Esophagus (tissue), 2 donors: ENCODE measurements around the gene ADAM10. TPM values are rescaled to one million over a fixed set of nuclear protein-coding genes. Genes with fewer than 3 reads are reported as not detected.

ENCODE experiments used
- H3K27ac ChIP-seq, 2 donors: one replicate each; pipeline ENCODE4 v1.5.1; 2013; ENCODE audit warnings: low read depth in 2 of 2, mild to moderate bottlenecking in 2 of 2, inconsistent platforms in 1 of 2, low read length in 1 of 2, moderate library complexity in 1 of 2
- H3K27me3 ChIP-seq, 2 donors: one replicate each; pipeline ENCODE4 v1.6.1; 2013; ENCODE audit warnings: low read length in 2 of 2, control low read depth in 1 of 2, mild to moderate bottlenecking in 1 of 2; ENCODE audit not compliant: insufficient read depth in 2 of 2, control insufficient read depth in 1 of 2
- H3K36me3 ChIP-seq, 2 donors: one replicate each; pipeline ENCODE4 v1.6.1; 2013; ENCODE audit warnings: low read length in 1 of 2; ENCODE audit not compliant: control insufficient read depth in 2 of 2, insufficient read depth in 2 of 2
- H3K4me1 ChIP-seq, 2 donors: one replicate each; pipeline ENCODE4 v1.6.1; 2013; ENCODE audit warnings: low read length in 1 of 2; ENCODE audit not compliant: control insufficient read depth in 2 of 2, insufficient read depth in 2 of 2
- H3K4me3 ChIP-seq, 2 donors: one replicate each; pipeline ENCODE4 v1.5.1; 2013; ENCODE audit warnings: low read length in 2 of 2, mild to moderate bottlenecking in 2 of 2, low read depth in 1 of 2, moderate library complexity in 1 of 2
- H3K9me3 ChIP-seq, 2 donors: one replicate each; pipeline ENCODE4 v1.6.1; 2013; ENCODE audit warnings: mild to moderate bottlenecking in 2 of 2, low read depth in 1 of 2, low read length in 1 of 2, moderate library complexity in 1 of 2; ENCODE audit not compliant: control insufficient read depth in 2 of 2, insufficient read depth in 1 of 2
- WGBS, 2 donors: extraction: QIAGEN DNeasy Blood & Tissue Kit; methylation state at CpG; one replicate each; pipeline ENCODE4 v1.1.7; 2013; 5-methylcytosine and 5-hydroxymethylcytosine counted together
- polyA plus RNA-seq, 2 donors: library from polyadenylated mRNA; stranded (reverse); fragments of 200-250 nt; gene quantifications; one replicate each; pipeline ENCODE4 v1.2.3, GENCODE V29; 2013
- donor health status: healthy with polysubstance abuse.
- donor health status: Bipolar disorder and iron deficiency.

ADAM10 gene
- polyA plus RNA-seq, 2 donors = 9.7 to 16.0 TPM

DNA sequence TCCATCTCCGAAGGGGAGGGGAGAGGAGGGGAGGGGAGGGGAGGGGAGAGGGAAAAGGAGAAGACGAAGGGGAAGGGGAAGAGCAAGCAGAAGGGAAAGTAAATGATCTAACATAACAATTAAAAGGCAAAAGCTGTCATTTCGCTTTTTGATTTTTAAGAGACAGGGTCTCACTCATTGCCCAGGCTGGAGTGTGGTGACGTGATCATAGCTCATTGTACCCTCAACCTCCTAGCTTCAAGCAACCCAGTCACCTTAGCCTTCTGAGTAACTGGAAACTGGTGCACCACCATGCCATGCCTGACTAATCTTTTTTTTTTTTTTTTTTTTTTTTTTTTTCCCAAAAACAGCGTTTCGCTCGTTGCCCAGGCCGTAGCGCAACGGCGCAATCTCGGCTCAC, 22.6 kb downstream of the ADAM10 start:
- H3K36me3 ChIP-seq = no peaks in the 10 kb centered on the region
- no peak overlapping the region for H3K4me3 ChIP-seq
- no peaks in the 10 kb centered on the region for H3K27me3 ChIP-seq
- WGBS, 2 donors = 90 to 96% methylated on average over 12 of the region's 12 CpGs
- H3K4me1 ChIP-seq = peaks cover 1 to 2% of the 10 kb centered on the region in 2 donors
- no peaks in the 10 kb centered on the region for H3K9me3 ChIP-seq
- no peak overlapping the region for H3K27ac ChIP-seq

DNA sequence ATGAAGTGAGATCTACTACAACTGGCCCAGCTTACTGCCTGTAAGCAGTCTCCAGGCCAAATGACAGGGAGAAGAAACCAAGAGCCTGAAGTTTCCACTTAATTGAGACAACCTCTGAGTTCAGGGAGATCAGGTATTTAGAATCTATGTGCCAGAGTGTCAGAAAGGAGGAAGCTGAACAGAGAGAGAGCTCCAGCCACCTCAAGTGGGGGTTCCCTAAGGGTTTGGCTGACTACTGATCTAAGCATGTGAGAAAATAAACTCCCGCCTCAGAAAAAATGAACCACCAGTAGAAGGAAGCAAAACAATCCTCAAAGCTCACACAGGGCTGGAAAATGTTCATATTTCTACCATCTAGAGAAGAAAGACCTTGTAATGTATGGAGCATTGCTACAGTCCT, 25.0 kb downstream of the ADAM10 start:
- Histone ChIP-seq H3K27ac (no peak overlapping the region), H3K36me3 (no peaks in the 10 kb centered on the region), H3K4me1 (no peaks in the 10 kb centered on the region), H3K9me3 (no peaks in the 10 kb centered on the region), H3K27me3 (no peaks in the 10 kb centered on the region), H3K4me3 (no peak overlapping the region)
- WGBS, 2 donors = 49 to 60% methylated on average over 1 of the region's 1 CpG

DNA sequence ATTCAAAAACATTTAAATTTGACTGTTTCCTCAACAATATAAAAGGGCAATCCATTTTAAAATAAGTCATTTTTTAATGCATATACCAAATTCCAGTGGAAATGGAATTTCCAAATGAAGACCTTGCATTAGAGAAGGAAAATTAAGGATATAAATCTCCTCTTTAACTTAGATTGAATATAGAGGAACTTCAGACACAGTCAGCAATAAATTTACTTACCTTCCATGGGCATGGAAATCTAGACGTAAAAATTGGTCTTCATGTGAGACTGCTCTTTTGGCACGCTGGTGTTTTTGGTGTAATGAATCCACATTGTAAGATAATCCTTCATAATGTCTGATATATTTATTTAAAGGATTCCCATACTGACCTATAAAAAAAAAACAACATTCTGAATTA, 32.1 kb downstream of the ADAM10 start:
- H3K9me3 ChIP-seq = no peaks in the 10 kb centered on the region
- H3K4me3 ChIP-seq = no peak overlapping the region
- H3K27ac ChIP-seq = no peak overlapping the region
- no peaks in the 10 kb centered on the region for H3K4me1 ChIP-seq
- H3K27me3 ChIP-seq = no peaks in the 10 kb centered on the region
- H3K36me3 ChIP-seq = no peaks in the 10 kb centered on the region
- WGBS, 2 donors = 97 to 100% methylated on average over 2 of the region's 2 CpGs

DNA sequence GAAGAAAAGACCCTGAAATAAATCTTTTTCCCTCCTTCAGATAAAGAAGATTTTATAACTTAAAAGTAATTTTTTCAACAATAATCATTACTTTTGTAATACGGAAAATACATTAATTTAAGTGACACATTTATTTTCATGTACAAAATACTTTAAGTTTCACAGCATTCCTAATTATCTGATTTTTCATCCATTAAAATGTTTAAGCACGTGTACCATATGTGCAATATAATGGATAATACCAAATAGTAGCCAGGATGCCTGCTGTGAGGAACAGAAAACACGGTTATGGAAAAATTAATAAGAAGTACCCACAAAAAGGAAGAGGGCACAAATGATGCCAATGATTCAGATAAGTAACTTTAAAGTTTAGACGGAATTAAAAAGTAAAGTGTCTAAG, 33.5 kb downstream of the ADAM10 start:
- Histone ChIP-seq H3K27ac (no peak overlapping the region), H3K36me3 (no peaks in the 10 kb centered on the region), H3K4me3 (no peak overlapping the region), H3K4me1 (no peaks in the 10 kb centered on the region), H3K27me3 (no peaks in the 10 kb centered on the region), H3K9me3 (no peaks in the 10 kb centered on the region)
- WGBS, 2 donors = 88 to 89% methylated on average over 4 of the region's 4 CpGs

DNA sequence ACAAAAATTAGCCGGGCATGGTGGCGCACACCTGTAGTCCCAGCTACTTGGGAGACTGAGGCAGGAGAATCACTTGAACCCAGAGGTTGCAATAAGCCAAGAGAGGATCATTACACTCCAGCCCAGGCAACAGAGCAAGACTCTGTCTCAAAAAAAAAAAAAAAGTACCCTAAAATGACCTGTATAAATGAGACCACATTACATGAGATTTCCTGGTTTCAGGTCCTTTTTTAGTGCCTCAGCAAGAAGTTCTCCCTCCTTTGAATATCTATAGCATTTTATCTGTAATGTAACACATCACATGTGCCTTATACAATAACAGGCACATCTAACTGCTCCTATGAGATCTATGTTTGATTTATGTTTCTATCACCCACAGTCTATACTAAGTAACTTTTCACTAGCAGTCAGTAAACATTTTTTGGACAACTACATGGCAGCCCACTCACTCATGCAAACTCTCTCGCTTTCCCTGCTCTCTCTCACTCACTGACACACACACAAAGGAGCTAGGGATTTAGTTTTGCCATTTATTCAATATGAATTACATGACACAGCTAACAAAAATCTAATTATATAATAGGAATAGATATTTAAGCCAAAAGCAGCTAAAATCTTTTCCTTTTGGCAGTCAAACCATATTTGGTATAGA, 34.1 kb downstream of the ADAM10 start:
- H3K27me3 ChIP-seq = no peaks in the 10 kb centered on the region
- H3K4me1 ChIP-seq = no peaks in the 10 kb centered on the region
- H3K4me3 ChIP-seq = no peak overlapping the region
- WGBS, 2 donors = 98 to 100% methylated on average over 3 of the region's 3 CpGs
- no peaks in the 10 kb centered on the region for H3K9me3 ChIP-seq
- no peaks in the 10 kb centered on the region for H3K36me3 ChIP-seq
- no peak overlapping the region for H3K27ac ChIP-seq

DNA sequence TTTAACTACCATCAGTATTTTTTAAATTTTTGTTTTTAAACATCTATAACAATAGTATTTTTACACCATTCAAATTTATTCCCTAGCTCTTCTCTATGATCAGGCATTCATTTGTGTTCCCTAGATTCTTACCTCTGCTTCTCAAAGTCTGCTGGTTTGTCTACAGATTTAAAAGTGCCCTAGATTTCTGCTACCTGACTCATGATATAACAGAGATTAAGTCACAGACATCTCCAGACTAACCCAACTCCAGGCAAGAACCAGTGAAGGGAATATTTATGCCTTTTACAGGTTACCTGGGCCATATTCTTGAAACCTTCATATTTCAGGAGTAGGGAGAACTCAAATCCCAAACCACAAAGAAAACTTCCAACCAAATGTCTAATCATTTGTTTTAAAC, 38.8 kb downstream of the ADAM10 start:
- Histone ChIP-seq H3K27ac (no peak overlapping the region), H3K4me1 (no peaks in the 10 kb centered on the region), H3K9me3 (no peaks in the 10 kb centered on the region), H3K4me3 (no peak overlapping the region), H3K27me3 (no peaks in the 10 kb centered on the region), H3K36me3 (no peaks in the 10 kb centered on the region)

DNA sequence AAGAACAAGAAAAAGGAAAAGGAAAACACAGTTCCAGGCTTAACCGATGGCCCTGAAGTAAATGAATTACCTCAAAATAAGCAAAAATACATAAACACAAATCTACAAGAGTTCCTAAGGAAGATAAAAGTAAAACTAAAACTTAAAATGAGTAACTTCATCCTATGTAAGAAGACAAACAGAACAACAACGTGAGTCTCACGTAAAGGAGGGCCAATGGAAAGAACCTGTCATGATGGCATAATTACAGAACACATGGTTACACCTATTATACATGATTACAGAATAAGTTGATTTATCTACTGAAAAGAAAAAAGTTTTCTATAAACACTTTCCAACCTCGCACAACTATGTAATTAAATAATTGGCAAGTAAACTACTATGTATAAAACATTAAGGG, 42.1 kb downstream of the ADAM10 start:
- no peaks in the 10 kb centered on the region for H3K36me3 ChIP-seq
- H3K4me3 ChIP-seq = no peak overlapping the region
- H3K27me3 ChIP-seq = no peaks in the 10 kb centered on the region
- H3K4me1 ChIP-seq = peaks cover 0 to 2% of the 10 kb centered on the region in 2 donors
- H3K9me3 ChIP-seq = no peaks in the 10 kb centered on the region
- H3K27ac ChIP-seq = no peak overlapping the region
- WGBS, 2 donors = 91 to 94% methylated on average over 4 of the region's 4 CpGs

DNA sequence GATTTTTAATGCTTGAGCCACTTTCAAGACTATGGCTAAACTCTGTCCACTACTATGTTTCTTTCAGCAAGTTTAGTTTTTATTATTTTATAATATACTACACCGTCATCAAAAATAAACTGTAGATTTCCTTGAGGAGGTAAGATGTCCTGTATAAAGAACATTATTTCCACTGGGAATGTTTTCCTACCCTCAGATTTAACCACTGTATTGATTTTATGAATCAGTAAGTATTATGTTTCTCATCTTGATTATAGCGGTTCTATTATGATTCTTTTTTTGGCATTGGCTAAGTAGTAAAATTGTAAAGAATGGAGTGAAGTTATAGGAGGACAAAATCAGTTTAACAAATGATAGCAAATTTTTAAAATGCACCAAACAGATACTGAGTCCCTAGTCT, 44.4 kb downstream of the ADAM10 start:
- Histone ChIP-seq H3K27me3 (no peaks in the 10 kb centered on the region), H3K9me3 (no peaks in the 10 kb centered on the region), H3K4me3 (no peak overlapping the region), H3K27ac (no peak overlapping the region), H3K4me1 (peaks cover 0 to 2% of the 10 kb centered on the region in 2 donors), H3K36me3 (no peaks in the 10 kb centered on the region)
- WGBS, 2 donors = 84 to 92% methylated on average over 2 of the region's 2 CpGs

DNA sequence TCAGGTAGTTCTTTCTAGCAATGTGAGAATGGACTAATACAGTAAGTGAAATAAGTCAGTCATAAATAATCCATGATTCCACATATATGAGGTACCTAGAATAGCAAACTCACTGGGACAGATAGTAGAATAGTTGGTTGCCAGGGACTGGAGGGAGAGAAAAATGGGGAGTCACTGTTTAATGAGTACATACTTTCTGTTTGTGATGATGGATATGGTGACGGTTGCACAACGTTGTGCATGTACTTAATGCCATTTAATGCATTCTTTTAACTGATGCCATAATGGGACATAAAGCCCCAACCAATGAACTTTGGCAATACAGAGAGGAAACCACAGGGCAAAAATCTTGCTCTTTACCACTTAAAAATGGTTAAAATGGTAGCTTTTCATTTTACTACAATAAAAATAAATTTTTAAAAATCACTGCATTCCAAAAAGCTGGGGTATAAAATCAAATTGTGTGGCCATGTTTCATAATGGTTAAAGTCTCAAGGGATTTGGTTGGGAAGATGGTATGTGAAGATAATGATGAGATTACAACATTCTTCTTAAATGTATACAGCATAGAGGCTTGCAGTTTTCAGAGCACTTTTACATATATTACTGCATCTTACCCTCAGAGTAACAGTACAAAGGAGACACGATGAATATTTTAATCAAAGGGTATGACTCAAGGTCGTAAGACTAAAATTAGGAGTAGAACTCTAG, 45.2 kb downstream of the ADAM10 start:
- no peak overlapping the region for H3K4me3 ChIP-seq
- no peaks in the 10 kb centered on the region for H3K9me3 ChIP-seq
- 87 to 88% methylated on average over 4 of the region's 4 CpGs for WGBS, 2 donors
- H3K27ac ChIP-seq = no peak overlapping the region
- H3K4me1 ChIP-seq = peaks cover 0 to 2% of the 10 kb centered on the region in 2 donors
- no peaks in the 10 kb centered on the region for H3K36me3 ChIP-seq
- no peaks in the 10 kb centered on the region for H3K27me3 ChIP-seq

DNA sequence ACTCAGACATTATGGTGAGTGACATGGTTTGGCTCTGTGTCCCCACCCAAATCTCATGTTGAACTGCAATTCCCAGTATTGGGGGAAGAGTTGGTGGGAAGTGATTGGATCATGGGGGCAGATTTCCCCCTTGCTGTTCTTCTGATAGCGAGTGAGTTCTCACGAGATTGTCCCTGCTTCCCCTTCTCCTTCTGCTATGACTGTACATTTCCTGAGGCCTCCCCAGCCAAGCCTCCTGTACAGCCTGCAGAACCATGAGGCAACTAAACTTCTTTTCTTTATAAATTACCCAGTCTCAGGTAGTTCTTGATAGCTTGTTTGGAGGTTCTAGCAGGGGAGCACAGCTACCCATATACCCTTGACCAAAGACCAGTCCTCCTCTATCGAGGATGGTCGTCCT, 45.9 kb downstream of the ADAM10 start:
- no peak overlapping the region for H3K27ac ChIP-seq
- no peaks in the 10 kb centered on the region for H3K27me3 ChIP-seq
- no peaks in the 10 kb centered on the region for H3K9me3 ChIP-seq
- 88 to 90% methylated on average over 4 of the region's 4 CpGs for WGBS, 2 donors
- H3K36me3 ChIP-seq = no peaks in the 10 kb centered on the region
- H3K4me3 ChIP-seq = no peak overlapping the region
- peaks cover 0 to 2% of the 10 kb centered on the region in 2 donors for H3K4me1 ChIP-seq
